ENCODE measurements around the gene STK24. TPM values are rescaled to one million over a fixed set of nuclear protein-coding genes. Genes with fewer than 3 reads are reported as not detected.

Gene STK24
- total RNA-seq, 2 experiments from 2014 or later = 129 TPM

DNA sequence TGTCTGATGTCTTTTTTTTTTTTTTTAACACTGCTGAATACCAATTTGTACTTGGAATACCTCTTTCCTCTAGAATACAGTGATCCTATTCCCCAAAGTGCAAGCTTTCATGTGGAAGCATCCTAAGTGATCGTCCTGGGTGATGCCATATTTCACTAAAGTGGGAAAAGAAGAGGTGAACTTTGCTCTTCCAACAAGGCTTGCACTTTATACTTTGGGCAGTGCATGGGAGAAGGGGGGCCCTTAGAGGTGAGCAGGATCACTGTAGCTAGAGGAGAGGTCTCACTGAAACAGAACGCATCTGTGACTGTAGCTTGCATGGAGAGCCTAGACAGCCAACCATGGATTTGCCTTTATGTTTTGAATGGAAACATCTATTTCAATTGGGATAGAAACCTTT lies 173.8 kb downstream of the STK24 start:
- H3K36me3 Mint-ChIP-seq = no peaks in the 10 kb centered on the region
- H3K4me1 Mint-ChIP-seq = peaks cover 2% of the 10 kb centered on the region
- H3K9me3 Mint-ChIP-seq = no peaks in the 10 kb centered on the region
- no peaks in the 10 kb centered on the region for H3K27me3 Mint-ChIP-seq
- no peak overlapping the region for H3K27ac Mint-ChIP-seq
- DNase-seq = no peak
- no peak overlapping the region for H3K4me3 Mint-ChIP-seq

DNA sequence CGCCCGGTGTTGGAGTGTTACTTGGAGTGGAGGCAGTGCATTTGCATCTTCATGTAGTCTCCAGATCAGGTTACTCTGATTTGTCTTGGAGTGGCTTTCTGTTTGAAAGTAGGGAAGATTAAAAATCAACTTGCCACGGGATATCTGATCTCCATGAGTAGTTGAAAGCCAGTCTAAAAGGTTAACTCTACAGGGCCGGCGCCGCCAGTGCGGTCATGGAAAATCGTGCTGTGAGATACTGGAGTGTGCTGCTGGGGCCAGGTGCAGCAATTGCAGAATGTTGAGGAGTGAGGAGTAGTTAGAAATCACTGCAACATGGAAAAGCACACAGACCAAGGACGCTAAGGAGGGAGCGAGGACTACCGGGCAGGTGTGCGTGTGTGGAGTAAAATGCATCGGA lies 175.0 kb downstream of the STK24 start:
- Mint-ChIP-seq H3K9me3 (no peaks in the 10 kb centered on the region), H3K36me3 (no peaks in the 10 kb centered on the region), H3K27me3 (peaks cover 4% of the 10 kb centered on the region), H3K4me3 (no peak overlapping the region), H3K27ac (no peak overlapping the region), H3K4me1 (peaks cover 2% of the 10 kb centered on the region)
- no peak for DNase-seq

DNA sequence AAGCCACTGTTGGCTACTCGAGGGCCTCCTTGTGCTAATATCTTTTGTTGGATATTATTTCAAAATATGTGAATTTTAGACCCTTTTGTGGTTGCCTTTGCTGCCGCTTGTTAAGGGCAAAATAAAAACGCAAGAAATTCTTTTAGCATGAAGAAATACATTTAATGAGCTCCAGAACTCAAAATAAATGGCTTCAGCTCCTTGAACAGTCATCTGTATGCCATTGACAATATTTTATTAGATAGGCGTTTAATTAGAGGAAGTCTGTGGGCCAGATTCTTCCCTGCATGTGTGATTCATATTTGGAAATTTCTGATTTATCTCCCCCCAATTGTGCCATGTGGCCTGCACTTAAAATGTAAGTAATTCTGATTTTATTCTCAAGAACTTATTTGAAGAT lies 177.2 kb downstream of the STK24 start:
- Mint-ChIP-seq H3K27ac (no peak overlapping the region), H3K36me3 (no peaks in the 10 kb centered on the region), H3K4me1 (no peaks in the 10 kb centered on the region), H3K27me3 (peaks cover 4% of the 10 kb centered on the region), H3K9me3 (no peaks in the 10 kb centered on the region), H3K4me3 (no peak overlapping the region)
- DNase-seq = no peak

DNA sequence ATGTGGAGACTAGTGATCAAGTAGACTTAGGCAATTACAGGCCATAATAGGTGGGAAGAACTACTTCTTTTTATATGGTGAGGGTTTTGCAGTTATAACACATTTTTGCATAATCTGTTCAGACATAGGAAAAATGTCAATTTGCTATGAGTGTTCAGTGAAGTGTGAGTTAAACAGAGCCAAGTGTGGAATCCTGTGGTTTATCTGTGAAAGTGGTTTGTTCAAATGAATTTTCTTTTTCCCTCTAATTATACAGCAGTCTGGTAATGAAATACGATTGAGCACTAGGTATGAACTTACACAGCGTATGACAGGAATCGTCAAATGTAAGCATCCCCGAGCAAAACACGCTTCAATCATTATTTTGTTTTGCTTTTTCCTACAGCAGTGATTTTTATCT lies 178.3 kb downstream of the STK24 start:
- Mint-ChIP-seq H3K27me3 (peaks cover 4% of the 10 kb centered on the region), H3K36me3 (no peaks in the 10 kb centered on the region), H3K4me3 (no peak overlapping the region), H3K4me1 (no peaks in the 10 kb centered on the region), H3K9me3 (no peaks in the 10 kb centered on the region), H3K27ac (no peak overlapping the region)
- DNase-seq = no peak

DNA sequence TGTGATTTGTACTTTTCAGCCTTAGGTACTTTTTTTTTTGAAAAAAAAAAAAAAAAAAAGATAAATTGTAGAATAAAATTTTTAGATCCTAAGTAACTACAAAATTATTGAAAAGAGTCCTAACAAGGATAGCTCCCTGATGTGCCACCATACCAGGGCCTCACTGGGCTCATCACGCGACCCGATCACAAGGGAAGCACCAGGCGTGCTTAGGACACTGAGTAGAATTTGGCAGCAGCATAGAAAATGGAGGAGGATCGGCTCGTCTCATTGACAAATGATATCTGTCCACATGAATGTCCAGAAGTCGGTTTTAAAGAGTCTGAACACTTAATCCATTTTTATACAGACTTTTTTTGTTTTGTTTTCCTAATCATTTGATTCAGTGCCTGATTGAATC lies 179.0 kb downstream of the STK24 start:
- H3K27me3 Mint-ChIP-seq = peaks cover 4% of the 10 kb centered on the region
- no peaks in the 10 kb centered on the region for H3K9me3 Mint-ChIP-seq
- no peak overlapping the region for H3K27ac Mint-ChIP-seq
- H3K4me1 Mint-ChIP-seq = no peaks in the 10 kb centered on the region
- no peak overlapping the region for H3K4me3 Mint-ChIP-seq
- H3K36me3 Mint-ChIP-seq = no peaks in the 10 kb centered on the region
- no peak for DNase-seq

DNA sequence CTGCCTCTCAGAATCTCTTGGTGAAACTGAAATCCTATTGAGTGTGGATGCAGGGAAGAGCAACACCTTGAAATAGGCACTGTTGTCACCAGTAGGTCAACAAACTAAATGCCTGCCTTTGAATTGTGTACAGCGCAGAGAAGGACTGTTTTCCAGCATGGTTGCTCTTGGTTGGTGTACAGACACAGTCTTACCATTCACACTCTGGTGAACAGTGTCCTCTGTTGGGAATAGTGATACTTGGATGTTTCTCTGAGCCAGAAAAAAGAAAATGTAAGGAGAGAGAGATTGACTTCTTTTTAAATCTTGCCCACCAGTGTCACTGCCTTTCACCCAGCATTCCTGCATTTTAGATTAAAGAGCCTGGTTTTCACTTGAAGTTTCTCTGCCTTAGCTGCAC lies 179.7 kb downstream of the STK24 start:
- Mint-ChIP-seq H3K4me3 (no peak overlapping the region), H3K9me3 (no peaks in the 10 kb centered on the region), H3K36me3 (no peaks in the 10 kb centered on the region), H3K4me1 (no peaks in the 10 kb centered on the region), H3K27ac (no peak overlapping the region), H3K27me3 (peaks cover 4% of the 10 kb centered on the region)
- no peak for DNase-seq

DNA sequence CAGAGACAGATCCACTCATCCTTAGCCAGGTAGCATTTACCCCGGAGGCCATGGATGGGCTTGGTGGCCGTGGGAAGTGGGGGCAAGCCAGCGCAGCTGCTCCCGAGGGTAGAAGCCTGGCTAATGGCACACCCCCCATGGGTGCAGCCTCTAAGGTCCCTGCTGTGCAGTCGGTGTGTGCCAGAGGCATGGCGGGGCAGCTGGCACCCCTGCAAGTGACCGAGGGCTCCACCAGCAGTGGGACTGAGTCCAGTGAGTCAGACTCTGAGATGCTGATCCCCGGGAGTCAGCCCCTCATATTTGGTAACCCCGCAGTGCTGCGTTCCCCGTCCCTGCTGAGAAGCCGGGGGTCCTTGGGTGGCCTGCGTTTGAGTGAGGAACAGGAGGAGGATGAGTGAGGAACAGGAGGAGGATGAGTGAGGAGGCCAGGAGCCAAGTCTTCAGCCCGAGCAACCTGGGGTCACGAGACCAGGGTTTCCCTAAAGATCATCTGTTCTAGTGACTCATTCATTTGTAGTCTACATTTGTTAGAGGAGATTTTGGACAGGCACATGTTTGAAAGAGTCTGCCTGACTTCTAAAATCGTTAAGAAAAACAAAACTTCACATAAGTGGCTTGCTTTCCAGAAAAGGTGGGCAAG lies 180.7 kb downstream of the STK24 start:
- no peaks in the 10 kb centered on the region for H3K36me3 Mint-ChIP-seq
- H3K4me3 Mint-ChIP-seq = no peak overlapping the region
- peaks cover 4% of the 10 kb centered on the region for H3K27me3 Mint-ChIP-seq
- DNase-seq = no peak
- no peaks in the 10 kb centered on the region for H3K4me1 Mint-ChIP-seq
- H3K9me3 Mint-ChIP-seq = no peaks in the 10 kb centered on the region
- no peak overlapping the region for H3K27ac Mint-ChIP-seq

Other genes with a start within 250 kb of the STK24 start
- gene SLC15A1, start 175.6 kb upstream of the STK24 start, total RNA-seq = not detected